ENCODE results near the gene ZAR1L.

ZAR1L gene

DNA sequence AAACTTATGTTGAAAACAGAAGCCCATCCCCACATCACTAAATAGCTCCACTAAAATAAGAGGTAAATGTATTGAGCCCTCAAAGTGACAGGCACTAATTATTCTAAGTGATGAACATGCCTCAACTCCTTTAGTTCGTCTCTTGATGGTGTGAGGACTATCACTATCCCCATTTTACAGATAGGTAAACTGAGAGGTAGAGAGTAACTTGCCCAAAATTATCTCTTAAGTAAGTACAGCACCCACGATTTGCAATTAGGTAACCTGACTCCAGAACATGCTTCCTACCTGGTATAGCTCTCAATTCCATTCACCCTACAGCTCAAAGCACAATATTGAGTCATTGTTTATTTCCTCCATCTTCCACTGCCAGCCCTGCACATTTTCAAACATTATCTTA is 12.7 kb downstream of the ZAR1L start:
- no peak for DNase-seq (ENCODE audit: low read depth in 3 of 3)

DNA sequence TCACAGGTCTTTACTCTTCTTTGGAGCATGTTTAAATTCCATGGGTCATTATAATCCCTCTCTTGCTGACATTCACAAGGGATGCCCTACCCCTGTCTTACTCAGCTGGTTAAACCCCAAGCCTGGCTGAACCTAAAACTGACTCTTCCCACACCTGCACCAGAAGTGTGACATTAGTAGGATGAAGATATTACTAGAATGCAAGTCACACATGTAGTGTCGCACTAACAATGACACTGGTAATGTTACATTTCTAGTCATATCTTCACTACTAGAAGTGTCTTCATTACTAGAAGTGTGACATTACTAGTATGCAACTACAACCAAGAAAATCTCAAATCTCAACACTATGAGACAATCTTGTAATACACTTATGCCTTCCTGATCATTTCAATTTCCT is 14.2 kb downstream of the ZAR1L start:
- peak in 1 of 3 donors; percentile 15 for DNase-seq (ENCODE audit: low read depth in 3 of 3)

DNA sequence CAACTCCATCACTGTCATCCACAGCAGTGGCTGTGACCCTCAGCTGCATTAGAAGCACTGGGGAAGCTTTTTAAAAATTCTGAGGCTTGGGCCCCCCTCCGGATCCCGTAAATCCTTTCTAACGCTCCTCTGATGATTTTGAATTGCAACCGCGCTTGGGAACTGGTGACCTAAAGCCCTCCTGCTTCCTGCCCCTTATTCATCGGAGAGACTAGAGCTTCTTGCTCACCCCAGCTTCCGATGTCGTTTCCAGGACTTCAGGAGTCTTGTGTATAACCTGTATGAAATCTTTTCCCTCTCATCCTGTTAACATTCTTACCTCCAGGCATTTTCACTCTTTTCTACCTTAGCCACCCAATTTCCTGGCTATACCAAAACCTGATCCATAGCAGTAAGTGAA is 14.8 kb downstream of the ZAR1L start:
- DNase-seq (ENCODE audit: low read depth in 3 of 3), result no peak

DNA sequence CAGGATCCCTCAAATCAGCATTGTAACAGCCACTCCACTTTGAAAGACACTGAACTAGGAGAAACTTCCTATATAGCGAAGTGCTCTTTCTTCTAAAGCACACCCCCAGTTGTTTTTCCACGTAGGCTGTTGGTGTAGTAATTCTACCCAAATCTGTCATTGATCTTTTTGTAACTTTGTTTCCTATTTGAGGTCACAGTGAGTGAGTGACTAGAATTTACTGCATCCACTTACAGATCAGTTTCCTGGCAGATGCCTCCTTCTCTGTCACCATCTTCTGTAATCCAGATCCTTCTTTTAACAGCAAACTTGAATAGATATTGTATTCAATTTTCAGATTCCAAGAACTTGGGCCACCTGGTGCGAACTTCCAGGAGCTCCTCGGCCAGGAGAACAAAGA is 15.3 kb downstream of the ZAR1L start:
- DNase-seq (ENCODE audit: low read depth in 3 of 3), result no peak

DNA sequence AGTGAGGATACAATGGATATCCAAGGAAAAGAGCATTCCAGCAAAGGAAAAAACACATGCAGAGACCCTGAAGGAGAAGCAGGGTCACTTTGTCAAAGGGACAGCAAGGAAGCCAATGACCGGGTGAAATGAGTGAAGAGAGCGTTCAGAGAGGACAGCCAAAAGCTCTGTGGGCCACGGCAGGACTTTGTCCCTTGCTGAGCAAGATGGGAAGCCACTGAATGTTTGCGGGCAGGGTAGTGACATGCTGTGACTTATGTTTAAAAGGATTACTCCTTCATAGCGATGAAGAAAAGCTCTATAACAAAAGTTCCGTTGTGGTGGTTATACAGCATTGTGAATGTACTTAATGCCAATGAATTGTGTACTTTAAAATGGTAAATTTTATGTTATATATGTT is 16.5 kb downstream of the ZAR1L start:
- no peak for DNase-seq (ENCODE audit: low read depth in 3 of 3)

DNA sequence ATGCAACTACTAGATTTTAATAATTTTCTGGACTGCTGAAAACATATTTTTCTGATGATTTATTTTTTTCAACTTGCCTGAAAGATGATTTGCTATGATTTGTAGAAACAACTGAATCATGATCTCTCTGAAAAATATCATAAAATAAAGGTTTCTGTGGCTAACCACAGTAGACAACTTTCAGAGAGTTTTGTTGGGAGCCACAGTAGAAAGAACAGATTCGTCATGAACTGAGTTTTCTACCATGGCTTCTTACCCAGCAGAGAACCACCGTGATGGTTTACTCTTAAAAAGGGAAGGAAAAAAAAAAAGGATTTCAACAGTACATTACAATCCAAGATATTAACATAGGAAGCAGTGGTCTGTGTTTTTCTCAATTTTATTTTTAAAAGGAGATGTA is 18.0 kb downstream of the ZAR1L start:
- DNase-seq (ENCODE audit: low read depth in 3 of 3), result no peak

DNA sequence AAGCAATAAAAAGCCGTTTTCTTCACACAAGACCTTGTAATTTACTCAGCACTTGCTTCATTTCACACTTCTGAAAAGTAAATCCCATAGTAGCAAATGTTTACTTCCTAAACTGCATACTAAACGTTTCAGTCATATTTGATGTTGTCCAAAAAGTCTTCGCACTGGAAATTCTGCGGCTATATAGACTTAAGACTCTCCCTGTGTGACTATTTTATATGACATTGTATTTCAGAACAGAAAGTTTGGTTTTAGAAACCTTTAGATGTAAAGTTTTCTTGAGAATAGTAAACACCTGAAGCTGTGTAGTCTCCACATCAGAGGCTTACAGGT is 29.6 kb downstream of the ZAR1L start:
- DNase-seq (ENCODE audit: low read depth in 3 of 3), result no peak

DNA sequence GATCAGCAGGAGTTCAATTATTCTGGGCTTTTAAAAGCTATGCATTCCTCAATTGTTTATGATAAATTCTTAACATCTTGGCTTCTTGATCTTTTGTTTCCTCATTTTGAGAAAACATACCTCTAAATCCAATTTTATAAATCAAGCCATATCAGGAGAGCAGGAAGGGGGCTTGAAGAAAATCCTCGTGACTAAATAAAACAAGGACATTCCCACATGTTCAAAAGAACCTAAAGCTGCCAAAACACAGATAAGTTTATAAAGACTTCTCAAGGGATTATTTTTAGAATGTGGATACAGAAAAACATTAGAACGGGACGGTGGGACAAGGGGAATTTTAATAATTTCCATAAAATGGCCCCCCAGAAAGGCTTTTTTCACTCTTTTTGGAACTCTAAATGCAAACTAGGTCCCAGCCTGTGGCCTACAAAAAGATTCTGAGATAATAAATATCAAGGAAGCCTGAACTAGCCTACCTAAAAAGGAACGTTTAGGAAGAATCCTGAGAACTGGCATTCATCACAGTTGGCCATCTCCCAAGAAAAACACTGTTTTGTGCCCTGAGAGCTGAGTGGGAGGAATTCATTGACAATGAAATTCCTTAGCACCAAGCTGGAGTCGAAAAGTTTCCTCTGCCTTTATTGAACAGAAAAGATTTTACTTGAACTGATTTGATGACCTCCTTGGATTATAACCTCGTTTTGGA is 30.1 kb downstream of the ZAR1L start:
- DNase-seq (ENCODE audit: low read depth in 3 of 3), result no peak

DNA sequence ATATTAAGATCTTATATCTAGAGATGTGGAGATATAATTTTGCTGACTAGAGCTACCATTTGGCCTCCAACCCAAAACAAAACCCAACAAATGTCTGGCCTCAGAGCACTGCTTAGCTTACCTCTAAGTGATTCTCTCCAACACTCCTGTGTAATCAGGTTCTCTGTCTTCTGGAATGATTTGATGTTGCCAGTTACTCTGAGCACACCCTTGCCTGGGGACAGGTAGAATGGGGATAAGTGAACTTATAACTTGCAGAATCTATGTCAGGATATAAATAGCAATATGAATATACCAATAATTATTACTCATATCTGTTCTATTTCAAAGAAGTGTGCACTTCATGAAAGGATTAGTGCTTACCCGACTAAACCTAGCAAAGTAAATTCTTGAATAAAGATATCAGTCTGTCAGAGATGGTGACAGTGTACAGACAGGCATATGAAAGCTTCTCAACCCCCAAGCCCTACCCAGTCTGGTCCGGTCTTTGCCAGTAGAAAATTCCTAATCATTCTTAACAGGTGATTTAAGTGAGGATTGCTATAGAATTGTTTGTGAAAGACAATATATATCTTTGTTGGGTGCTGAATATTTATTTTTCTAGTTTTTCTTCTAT is 33.0 kb downstream of the ZAR1L start:
- no peak for DNase-seq (ENCODE audit: low read depth in 3 of 3)

DNA sequence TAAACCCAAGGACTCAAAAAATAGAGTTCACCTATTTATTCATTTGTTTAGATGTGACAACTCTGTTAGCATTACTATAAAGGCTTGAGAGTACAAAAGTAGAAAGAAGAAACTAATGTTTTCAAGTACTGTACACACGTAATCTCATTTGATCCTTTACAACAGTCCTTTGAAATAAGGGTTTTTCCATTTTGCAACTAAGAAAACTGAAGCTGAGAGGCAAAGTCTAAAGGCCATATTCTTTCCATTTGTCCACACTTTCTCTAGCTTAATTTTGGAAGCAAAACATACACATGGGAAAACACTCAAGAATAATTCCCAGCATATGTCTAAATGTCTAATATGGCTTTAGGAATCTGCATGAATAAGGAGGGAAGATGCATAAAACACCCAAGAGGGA is 34.1 kb downstream of the ZAR1L start:
- DNase-seq (ENCODE audit: low read depth in 3 of 3), result no peak

DNA sequence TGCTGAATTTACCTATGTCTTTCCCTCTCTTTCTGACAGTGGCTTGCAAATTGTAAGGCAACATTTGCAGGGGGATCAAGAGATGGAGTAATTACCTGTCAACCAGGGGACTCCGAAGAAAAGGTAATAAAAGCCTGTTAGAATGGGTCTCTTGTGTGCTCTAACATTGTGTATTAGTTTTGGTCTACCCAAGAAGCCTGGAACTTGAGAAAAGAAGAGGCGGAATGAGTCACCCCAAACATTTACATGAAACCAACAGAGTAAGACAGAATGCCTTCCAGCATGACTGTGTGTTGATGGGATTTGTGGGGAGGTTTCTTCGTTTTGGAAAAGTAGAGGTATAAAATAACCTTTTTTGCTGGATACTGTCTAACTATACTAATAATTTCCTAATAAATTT is 36.7 kb downstream of the ZAR1L start:
- DNase-seq (ENCODE audit: low read depth in 3 of 3), result no peak

DNA sequence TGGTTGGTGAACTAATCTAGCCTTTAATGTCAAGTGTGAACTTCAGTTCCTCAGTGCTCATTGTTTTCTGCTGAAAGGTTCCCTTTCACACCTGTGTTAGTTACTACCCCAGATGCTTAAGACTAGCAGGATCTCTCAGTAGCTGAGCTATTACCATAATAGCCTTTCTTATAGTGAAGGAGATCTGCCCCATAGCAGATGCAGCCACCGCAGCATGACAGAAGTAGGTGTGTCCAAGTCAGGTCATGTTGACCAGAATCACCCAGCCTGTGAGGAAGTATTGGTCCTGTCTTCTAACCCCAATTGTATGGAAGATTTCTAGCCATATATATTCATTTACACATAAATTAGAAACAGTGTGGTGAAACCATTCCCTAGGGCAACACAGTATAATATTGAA is 37.3 kb downstream of the ZAR1L start:
- DNase-seq (ENCODE audit: low read depth in 3 of 3), result no peak

DNA sequence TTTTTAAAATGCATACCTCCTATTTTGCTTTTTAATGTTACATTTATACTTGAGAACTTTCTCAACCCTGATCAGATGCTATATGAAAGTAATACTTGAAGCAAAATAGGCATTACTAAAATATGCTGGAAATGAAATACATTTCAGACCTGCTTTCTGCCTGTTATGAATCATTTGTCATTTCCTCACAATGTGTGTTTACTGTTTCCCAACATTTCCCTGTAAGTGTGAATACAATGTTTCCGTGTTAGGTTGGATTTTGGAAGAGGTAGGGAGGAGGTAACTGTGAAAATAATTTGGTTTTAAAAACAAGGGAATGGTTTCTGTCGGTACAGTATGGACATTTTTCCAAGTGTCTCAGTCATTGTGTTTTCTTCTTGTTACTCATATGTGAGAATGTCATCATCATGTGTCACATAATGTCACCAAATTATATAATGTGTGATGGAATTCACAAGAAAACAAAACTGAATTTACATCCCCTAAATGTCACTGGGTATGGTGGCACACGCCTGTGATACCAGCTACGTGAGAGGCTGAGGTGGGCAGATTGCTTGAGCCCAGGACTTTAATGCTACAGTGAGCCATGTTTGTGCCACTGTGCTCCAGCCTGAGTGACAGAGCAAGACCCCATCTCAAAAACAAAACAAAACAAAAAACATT is 43.0 kb downstream of the ZAR1L start:
- peak in 1 of 3 donors; percentile 2 for DNase-seq (ENCODE audit: low read depth in 3 of 3)

DNA sequence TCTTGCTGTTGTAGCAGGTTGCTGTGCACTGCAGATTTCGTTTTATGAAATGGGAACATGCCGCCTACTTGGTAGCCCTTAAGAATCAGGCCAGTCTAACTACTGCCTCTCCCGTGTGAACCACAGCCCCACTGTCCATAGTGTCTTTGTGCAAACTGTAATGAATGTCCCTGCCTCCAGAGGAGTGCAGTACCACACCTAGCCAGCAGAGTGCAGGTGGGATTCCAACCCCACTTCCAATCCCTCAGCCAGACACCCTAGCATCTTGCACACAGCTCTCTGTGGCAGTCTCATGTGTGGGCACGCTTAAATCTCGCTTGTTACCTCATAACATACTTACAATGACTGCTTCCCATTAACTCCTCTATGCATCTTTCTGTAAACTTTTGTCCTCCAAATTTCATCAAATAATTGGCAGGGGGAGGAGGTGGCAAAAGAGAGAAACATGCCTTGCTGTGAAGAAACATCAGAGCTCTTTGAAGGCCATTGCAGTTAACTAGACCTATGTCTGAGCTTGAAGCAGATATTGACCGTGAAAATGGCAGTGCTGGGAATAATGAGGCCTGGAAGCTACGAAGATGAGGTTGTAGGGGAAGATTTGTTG is 47.2 kb downstream of the ZAR1L start:
- peak; percentile 10 to 42 (median 31) for DNase-seq (ENCODE audit: low read depth in 3 of 3)

DNA sequence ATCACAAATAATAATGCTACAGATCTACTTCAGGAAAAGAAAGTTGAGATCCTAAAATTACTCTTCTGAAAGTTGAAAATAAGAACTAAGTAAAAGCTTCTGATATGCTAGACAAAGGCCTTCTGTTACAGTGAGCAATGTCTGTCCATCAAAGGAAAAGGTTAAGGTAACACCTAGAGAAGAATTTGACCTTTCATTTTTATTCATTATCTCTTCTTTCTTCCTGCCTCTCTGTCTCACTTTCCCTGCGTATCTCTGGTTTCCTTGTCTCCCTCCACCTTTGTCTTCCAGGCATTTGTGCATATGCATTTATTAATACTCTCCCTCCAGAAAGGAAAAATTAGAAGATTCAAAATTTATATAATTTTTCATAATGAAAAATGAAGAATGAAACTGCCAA is 49.0 kb downstream of the ZAR1L start:
- no peak for DNase-seq (ENCODE audit: low read depth in 3 of 3)

DNA sequence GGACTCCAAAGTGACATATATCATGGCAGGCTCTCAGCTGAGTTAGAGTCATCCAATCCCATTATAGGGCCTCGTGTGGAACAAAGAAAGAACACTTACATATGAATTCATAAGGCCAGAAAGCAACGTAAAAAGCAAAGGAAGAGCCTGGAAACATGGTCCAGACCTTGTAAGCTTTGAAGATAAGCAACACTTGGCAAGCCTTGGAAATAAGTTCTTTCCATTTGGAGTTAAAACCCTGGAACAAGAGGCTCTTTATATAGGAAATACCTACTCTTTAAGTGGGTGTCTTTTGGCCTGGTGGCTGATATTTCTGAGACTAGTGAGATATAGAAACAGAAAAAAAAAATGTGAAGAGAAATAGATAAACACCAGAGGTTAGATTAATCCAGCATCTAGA is 49.4 kb downstream of the ZAR1L start:
- DNase-seq (ENCODE audit: low read depth in 3 of 3), result no peak

DNA sequence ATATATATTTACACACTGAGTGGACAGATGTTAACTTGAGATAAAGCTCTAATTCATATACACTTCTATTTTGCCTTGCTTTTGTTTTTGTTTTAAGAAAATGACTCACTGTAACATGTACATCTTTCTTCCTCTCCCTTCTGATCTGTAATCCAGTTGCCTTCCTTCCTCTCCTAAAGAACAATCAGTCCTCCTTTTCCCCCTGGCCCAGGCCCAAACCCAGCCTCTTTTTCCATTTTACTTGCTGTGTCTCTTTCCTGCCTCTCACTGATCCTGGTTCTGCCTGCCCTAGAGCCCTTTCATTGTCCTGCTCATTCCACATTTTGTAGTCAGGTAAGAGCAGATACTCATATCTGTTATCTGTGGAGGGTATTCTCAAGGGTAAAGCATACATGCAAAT is 50.8 kb downstream of the ZAR1L start:
- no peak for DNase-seq (ENCODE audit: low read depth in 3 of 3)

DNA sequence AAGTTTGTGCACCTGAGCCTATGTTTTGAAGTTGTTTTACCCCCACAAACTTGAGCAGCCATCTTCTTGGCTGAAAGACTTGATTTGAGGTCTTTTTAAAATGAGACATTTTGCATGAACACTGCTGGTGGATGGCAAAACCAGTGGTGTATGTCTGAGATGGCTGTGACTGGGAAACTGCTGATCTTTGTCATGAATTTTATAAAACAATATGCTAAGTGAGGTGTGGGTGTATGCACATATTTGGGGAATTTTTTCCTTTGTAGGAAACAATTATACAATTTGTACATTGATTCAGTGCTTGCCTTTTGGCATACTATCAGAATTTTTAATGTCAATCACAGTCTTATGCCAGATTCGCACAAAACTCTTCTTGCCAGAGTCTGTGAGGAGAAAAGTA is 52.5 kb downstream of the ZAR1L start:
- no peak for DNase-seq (ENCODE audit: low read depth in 3 of 3)

DNA sequence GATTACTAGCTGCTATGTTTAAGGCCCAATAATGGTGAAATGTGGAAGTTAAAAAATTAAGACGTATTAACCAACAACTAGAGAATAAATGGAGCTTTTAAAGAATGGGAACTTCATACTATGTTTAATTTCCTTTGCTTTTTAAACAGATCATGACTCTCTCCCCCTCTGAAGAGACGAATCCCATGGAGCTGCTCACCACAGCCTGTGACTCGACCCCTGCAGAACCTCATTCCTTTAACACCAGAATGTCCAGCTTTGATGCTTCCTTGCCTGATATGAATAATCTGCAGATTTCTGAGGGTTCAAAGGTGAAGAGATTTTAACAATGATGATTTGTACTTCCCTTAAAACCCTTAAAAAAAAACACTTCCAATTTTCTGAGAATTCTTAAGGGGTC is 53.0 kb downstream of the ZAR1L start:
- no peak for DNase-seq (ENCODE audit: low read depth in 3 of 3)

DNA sequence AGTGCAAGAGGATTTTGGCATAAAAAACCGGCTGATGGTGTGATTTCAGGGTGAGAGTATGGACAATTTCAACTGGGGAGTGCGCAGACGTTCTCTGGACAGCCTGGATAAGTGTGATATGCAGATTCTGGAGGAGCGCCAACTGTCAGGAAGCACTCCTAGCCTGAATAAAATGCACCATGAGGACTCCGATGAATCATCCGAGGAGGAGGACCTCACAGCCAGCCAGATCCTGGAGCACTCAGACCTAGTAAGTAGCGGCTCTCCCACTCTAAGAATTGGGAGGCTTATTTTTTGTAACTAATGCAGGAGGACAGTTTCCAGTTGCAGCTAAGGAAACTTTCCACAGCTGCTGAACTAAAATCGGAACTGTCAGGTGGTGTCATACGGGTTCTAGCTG is 53.6 kb downstream of the ZAR1L start:
- DNase-seq (ENCODE audit: low read depth in 3 of 3), result no peak

DNA sequence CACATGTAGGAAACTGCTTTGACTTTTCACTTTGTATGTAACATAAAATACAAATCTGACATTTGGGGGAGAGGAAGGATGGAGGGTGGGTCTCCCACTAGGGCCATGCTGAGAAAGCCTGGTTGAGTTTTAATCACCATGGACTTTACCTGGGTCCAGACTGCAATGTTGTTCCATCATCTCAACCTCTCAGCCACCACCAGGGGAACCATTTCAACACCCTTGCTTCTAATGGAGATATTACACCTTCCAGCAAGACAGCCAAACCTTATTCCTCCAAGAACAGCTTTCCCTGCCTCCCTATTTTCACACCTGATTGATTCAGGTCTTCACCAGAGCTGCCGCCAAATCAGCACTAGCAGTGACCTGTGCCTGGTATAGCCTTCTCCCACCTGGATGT is 56.0 kb downstream of the ZAR1L start:
- DNase-seq (ENCODE audit: low read depth in 3 of 3), result no peak

DNA sequence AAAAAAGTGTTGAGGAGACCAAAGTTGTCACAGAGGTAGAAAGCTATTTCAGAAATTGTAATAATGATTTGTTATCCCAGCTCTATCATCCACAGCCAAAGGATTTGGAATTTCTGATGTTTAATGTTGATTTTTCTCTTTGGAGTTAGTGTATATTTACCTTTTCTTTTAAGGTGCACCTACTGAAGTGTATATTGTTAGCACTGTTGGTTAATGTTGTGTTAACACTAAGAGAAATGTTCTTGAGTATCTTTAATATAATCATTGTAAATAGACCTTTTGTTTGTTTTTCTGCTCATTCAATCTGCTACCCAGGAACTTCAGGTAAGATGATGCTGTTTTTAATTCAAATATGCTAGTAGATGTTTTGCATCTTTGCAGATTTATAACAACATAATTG is 57.5 kb downstream of the ZAR1L start:
- DNase-seq (ENCODE audit: low read depth in 3 of 3), result no peak

DNA sequence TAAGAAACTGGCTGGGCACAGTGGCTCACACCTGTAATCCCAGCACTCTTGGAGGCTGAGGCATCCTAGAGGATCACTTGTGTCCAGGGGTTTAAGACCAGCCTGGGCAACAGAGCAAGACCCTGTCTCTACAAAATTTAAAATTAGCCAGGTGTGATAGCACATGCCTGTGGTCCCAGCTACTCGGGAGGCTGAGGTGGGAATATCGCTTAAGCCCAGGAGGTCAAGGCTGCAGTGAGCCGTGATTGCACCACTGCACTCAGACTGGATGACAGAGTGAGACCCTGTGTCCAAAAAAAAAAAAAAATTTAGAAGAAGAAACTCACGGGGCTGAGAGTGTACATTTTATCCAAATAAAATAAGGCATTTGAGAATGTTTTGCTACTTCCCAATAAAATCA is 58.9 kb downstream of the ZAR1L start:
- no peak for DNase-seq (ENCODE audit: low read depth in 3 of 3)
